Peyer's patch (tissue), 4 donors: ENCODE results near the gene NACC2.

ENCODE experiments used
- CTCF ChIP-seq, 6 experiments: fragments of 450-650 bp in 4 of 6; fragments of 200-600 bp in 2 of 6; sonication (generic) in 1 of 6; IDR thresholded peaks; one replicate each; pipeline ENCODE4 v1.5.1; 2017 to 2019; ENCODE audit warnings: antibody characterized with exemption in 6 of 6, mild to moderate bottlenecking in 3 of 6, moderate library complexity in 1 of 6
- POLR2A ChIP-seq, 2 donors: fragments of 450-650 bp; IDR thresholded peaks; one replicate each; pipeline ENCODE4 v1.5.1; 2017; ENCODE audit warnings: antibody characterized with exemption in 2 of 2, mild to moderate bottlenecking in 2 of 2, moderate library complexity in 2 of 2

GRCh38 chr9:136022731-136023409 lies 72.2 kb downstream of the NACC2 start:
- TF ChIP-seq CTCF (IDR thresholded peaks at IDR 0.05) (no peak), POLR2A (IDR thresholded peaks at IDR 0.05) (no peak)
